ENCODE data around the gene PLD5.
"Not testable (repeated sequence)": the region's sequence is repeated elsewhere in the genome, so short reads cannot be mapped to it uniquely, and the experiment has no call there.

PLD5 gene

GRCh38 chr1:242489545-242489944 is 35.0 kb downstream of the PLD5 start:
- no peak for DNase-seq (ENCODE audit: low read depth, low spot score)

- no peak for DNase-seq (ENCODE audit: low read depth, low spot score)
These were observed 46.6 kb downstream of the PLD5 start for GRCh38 chr1:242477944-242478343.

GRCh38 chr1:242470774-242471173 is 53.7 kb downstream of the PLD5 start:
- no peak for DNase-seq (ENCODE audit: low read depth, low spot score)

DNA sequence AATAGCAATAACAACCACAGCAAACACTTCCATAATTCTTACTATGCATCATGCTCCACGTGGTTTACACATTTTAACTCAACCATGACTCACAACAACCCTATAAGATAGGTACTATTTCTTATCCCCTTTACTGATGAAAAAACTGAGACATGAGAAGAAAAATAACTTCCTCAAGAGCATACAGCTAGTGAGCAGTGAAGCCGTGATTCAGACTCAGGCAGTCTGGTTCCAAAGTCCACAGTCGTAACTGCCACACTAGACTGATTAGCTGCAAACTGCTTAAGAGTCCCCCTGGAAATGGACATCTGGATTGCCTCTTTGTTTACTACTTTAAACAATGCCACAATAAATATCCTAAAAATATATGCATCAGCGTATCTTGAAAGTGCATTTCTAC is 55.7 kb downstream of the PLD5 start:
- no peak for DNase-seq (ENCODE audit: low read depth, low spot score)

GRCh38 chr1:242467556-242468145 is 56.8 kb downstream of the PLD5 start:
- no peak for DNase-seq (ENCODE audit: low read depth, low spot score)

GRCh38 chr1:242462867-242463266 is 61.6 kb downstream of the PLD5 start:
- DNase-seq (ENCODE audit: low read depth, low spot score) = no peak

DNA sequence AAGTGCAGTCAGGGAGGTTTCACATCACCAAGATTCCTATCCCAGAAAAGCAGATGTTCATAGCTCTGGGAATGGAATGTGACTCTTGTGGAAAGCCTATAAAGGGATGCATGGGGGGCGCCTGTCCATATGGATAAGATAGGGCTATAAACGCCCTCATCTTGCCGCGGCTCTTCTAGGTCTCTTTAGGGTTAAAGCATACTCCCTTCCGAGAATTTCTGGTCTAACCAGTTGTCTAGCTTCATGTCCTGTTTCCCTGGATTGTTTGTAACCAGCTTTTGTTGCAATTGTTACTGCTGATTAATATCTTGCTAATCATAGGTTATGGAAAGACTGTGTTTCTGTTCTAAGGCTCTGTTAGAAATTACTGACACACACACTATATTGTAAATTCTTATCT is 64.8 kb downstream of the PLD5 start:
- not testable (repeated sequence) for DNase-seq (ENCODE audit: low read depth, low spot score)

DNA sequence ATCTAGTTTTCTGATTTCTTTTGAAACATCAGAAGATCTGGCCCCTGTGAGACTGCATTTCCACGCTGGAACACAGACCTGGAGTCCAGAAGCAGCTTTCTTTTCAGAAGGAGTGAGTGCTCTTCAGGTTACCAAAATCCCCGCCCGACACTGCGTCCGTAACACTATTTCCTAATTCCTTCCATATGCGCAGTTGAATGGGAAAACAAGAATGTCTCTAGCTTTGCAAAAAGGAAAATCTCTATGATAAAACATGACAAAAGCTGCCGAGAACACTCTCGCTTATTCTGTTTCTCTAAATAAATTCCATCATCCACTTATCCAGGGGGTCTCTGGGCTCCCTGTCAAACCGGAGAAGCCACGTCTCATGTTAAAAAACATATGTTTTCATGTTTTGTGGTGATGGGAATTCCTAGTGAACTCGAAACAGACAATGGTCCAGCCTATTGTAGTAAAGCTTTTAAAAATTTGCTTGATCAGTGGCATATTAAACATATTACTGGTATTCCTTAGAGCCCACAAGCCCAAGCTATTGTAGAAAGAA is 67.7 kb downstream of the PLD5 start:
- no peak for DNase-seq (ENCODE audit: low read depth, low spot score)

- no peak for DNase-seq (ENCODE audit: low read depth, low spot score)
These were observed 69.5 kb downstream of the PLD5 start for GRCh38 chr1:242455052-242455361.

- DNase-seq (ENCODE audit: low read depth, low spot score) = no peak
These were observed 70.0 kb downstream of the PLD5 start for GRCh38 chr1:242454262-242455051.

DNA sequence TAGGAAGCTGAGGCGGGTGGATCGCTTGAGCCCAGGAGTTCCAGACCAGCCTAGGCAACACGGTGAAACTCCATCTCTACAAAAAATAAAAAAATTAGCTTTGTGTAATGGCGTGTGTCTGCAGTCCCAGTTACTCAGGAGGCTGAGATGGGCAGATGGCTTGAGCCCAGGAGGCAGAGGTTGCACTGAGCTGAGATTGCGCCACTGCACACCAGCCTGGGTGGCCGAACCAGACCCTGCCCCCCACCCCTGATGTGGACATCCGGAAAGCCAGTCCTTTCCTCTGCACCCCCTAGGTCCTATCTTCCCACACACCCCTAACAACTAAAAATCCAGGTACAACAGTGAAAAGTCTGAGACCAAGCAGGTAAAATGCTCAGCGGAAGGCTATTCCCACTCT is 71.9 kb downstream of the PLD5 start:
- no peak for DNase-seq (ENCODE audit: low read depth, low spot score)

GRCh38 chr1:242449661-242450060 is 74.8 kb downstream of the PLD5 start:
- no peak for DNase-seq (ENCODE audit: low read depth, low spot score)

GRCh38 chr1:242448910-242449645 is 75.4 kb downstream of the PLD5 start:
- no peak for DNase-seq (ENCODE audit: low read depth, low spot score)

GRCh38 chr1:242447689-242448088 is 76.8 kb downstream of the PLD5 start:
- no peak for DNase-seq (ENCODE audit: low read depth, low spot score)

DNA sequence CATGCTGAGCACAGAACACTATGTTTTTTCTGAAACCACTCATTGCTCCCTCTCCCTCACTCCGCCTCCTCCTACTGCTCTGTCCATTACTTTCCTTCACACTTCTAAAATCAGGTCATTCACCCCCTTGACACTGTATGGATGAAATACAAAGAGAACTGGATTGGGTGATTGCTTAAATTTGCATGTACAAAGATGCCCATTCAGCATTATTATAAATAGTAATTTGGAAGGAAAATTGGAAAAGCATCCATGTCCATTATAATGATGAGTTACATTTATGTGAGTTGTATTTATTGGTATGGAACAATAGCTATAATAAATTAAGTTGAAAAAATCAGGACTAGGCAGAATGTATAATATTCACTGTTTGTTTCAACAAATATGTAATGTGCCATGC is 83.7 kb downstream of the PLD5 start:
- no peak for DNase-seq (ENCODE audit: low read depth, low spot score)

DNA sequence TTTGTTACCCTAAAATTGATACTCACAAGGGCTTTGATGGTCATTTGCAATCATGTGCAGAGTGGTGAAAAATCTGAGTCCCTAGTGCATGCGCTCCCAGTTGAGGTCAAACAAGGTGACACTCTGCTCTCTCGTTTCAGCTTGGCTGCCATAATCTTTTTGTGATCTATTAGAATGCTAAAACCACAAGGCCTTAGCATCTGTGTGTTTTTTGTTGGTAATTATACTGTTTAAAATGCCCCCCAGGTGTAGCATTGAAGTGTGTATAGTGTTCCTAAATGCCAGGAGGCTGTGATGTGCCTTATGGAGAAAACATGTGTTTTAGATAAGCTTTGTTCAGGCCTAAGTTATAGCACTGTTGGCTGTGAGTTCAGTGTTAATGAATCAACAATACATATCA is 89.3 kb downstream of the PLD5 start:
- DNase-seq (ENCODE audit: low read depth, low spot score) = no peak

DNA sequence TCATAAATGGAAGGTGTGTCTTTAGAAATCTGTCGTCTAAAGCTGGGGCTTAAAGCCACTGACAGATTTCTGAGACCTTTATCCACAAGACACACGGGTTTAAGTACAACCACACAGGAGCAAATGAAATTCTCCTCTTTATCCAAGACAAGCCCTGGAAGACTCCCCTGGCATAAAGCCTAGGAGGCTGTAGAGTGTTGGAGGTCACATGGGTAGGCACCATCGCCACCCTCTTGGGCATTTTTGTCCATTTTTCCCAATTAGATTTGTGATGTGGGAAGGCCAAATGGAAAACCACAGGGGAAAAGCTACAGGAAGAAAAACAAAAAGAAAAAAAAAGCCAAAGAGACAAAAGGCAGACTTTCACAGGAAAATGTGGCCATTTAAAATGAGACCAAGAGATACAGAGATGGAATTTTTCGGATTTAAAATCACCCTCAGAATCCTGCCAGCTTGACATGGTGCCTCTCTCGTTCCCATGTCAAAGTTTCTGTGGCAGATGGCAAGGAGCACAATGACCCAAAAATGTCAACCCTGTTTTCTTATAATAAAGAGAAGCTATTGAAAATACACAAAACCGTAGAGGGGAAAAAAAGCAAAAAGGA is 91.9 kb downstream of the PLD5 start:
- no peak for DNase-seq (ENCODE audit: low read depth, low spot score)

DNA sequence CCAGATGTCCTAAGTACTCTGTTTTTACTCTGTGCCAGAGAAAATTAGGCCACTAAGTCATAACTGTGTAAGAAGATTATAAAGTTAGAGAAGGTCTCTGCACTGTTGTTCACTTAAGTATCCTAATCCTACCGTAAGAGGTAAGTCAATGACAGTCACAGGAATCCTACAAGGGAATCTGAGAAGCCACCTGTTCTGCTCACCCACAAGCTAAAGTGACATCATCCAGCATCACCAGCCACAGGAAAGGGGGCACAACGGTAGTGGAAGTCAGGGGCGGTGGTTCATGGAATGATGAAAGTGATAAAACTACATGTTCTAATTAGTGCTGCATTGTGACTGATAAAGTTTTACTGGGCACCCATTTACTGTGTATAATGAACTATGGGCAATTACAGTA is 92.7 kb downstream of the PLD5 start:
- no peak for DNase-seq (ENCODE audit: low read depth, low spot score)

GRCh38 chr1:242430956-242431355 is 93.5 kb downstream of the PLD5 start:
- no peak for DNase-seq (ENCODE audit: low read depth, low spot score)

DNA sequence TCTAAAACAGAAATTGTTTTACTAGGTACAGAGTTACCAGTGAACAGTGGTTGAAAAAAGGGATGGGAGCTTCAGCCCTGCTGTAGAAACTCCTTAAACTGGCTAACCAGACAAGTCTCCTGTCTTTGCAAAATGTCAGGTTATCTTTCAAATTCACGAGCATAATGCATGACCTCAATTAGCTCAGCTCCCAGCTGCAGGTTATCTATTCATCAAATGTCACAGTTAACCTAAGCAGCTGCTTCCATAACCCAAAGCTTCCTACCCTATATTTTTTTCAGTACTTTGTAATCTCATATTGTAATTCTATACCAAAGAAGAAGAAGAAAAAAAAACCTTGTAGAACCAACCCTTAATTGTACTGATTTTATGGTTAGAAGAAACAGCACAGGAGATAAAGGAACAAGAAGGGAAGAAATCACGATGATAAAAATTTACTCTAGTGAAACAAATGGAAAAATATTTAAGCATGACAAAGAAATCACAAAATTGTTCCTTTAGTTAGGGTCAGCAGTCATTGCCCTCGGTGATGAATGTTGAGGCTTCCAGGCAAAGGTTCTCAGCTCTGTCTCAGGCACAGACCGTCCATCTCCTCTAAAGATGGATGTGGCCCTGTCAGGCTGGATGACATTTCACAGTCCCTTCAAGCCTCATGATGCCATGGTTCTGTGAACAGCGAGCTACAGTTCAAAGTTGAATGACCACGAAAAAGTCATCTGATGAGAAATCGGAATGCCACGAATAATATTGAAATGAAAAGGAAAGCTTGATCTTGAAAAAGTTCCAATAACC is 95.9 kb downstream of the PLD5 start:
- DNase-seq (ENCODE audit: low read depth, low spot score) = no peak

DNA sequence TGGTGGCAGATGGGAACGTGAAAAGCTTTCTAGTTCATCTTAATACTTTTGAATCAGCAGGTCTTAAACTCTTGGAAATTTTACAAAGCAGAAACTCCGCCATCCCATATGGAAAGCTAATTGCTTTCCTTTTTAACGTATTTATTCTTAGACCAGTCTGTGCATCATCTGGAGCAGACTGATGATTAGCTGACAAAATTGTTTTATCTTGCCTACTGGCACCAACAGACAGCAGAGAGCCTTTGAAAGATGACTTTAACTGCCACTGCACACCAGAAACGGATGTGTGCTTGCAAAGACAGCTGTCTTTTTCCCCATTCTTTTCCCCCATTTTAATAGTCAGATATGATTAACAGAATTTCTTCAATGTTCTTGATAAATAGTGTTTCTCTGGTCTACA is 97.0 kb downstream of the PLD5 start:
- DNase-seq (ENCODE audit: low read depth, low spot score) = no peak
